DOHH2 (cell line): ENCODE data around the gene ATP2C1.

ENCODE experiments used
- H3F3A ChIP-seq: fragments of 200-600 bp; sonication (generic), shearing (Covaris generic); 2 replicates; pipeline ENCODE4 v1.6.0; 2016; ENCODE audit warnings: antibody characterized with exemption, mild to moderate bottlenecking; ENCODE audit not compliant: control insufficient read depth, insufficient read depth
- H3K27ac ChIP-seq: fragments of 200-600 bp; sonication (generic); 2 replicates; pipeline ENCODE4 v1.5.1; 2014; ENCODE audit warnings: low read depth, mild to moderate bottlenecking, low read length, moderate library complexity
- H3K27me3 ChIP-seq: fragments of 200-600 bp; sonication (generic); 2 replicates; pipeline ENCODE4 v1.6.1; 2014; ENCODE audit warnings: mild to moderate bottlenecking, low read length, mixed read lengths; ENCODE audit not compliant: control insufficient read depth
- H3K36me3 ChIP-seq: fragments of 200-600 bp; sonication (generic); 2 replicates; pipeline ENCODE4 v1.6.1; 2014; ENCODE audit warnings: mild to moderate bottlenecking, low read length, moderate library complexity, mixed read lengths; ENCODE audit not compliant: control insufficient read depth
- H3K4me1 ChIP-seq: fragments of 200-600 bp; sonication (generic); 2 replicates; pipeline ENCODE4 v1.6.1; 2014; ENCODE audit warnings: mild to moderate bottlenecking, low read length, mixed read lengths; ENCODE audit not compliant: control insufficient read depth
- H3K4me2 ChIP-seq: fragments of 200-600 bp; sonication (generic); 2 replicates; pipeline ENCODE4 v1.6.0; 2014; ENCODE audit warnings: mild to moderate bottlenecking, low read length, moderate library complexity
- H3K4me3 ChIP-seq: fragments of 200-600 bp; sonication (generic); 2 replicates; pipeline ENCODE4 v1.5.1; 2014; ENCODE audit warnings: mild to moderate bottlenecking, low read length, mixed read lengths
- H3K79me2 ChIP-seq: fragments of 200-600 bp; sonication (generic); 2 replicates; pipeline ENCODE4 v1.6.1; 2014; ENCODE audit warnings: mild to moderate bottlenecking, low read length, mixed read lengths; ENCODE audit not compliant: control insufficient read depth
- H3K9me2 ChIP-seq: fragments of 200-600 bp; sonication (generic); replicated peaks from 2 replicates; pipeline ENCODE4 v1.6.1; 2014; ENCODE audit warnings: mild to moderate bottlenecking, low read length, mixed read lengths; ENCODE audit not compliant: control insufficient read depth
- H3K9me3 ChIP-seq: fragments of 200-600 bp; sonication (generic); 2 replicates; pipeline ENCODE4 v1.6.1; 2014; ENCODE audit warnings: antibody characterized with exemption, low read length, mixed read lengths; ENCODE audit not compliant: control insufficient read depth, insufficient read depth
- H4K20me1 ChIP-seq: fragments of 200-600 bp; sonication (generic); 2 replicates; pipeline ENCODE4 v1.6.0; 2014; ENCODE audit warnings: low read depth, mild to moderate bottlenecking, antibody characterized with exemption, low read length, moderate library complexity; ENCODE audit not compliant: control insufficient read depth, insufficient read depth
- EZH2phosphoT487 ChIP-seq: fragments of 200-600 bp; sonication (generic); IDR thresholded peaks from 2 replicates; pipeline ENCODE4 v1.6.1; 2017; ENCODE audit warnings: borderline replicate concordance, mild to moderate bottlenecking, antibody characterized with exemption, low read length, moderate library complexity, mixed read lengths
- TF ChIP-seq, protein P1 (sequence below): fragments of 200-600 bp; sonication (generic); IDR thresholded peaks from one replicate; pipeline ENCODE4 v1.5.1; 2014; ENCODE audit warnings: antibody characterized with exemption, mild to moderate bottlenecking, low read depth, low read length; ENCODE audit not compliant: poor library complexity, severe bottlenecking

Gene ATP2C1

DNA sequence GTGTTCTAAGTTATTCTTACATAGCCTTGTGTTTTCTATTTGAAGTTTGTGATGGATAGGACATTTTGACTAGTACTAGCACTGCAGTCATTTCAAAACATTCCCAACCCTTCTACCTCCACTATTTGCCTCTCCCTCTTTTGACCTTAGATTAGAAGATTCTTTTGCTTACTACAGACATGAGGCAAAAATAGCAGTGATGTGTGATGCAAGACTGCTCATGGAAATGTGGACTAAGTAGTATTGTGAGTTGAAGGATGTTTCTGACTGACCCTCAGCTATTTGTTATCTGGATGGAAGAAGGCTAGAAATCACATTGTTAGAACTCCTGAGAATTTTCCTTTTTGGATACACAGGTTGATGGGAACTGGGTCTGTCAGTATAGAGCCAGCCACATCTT lies 45.9 kb downstream of the ATP2C1 start:
- no peak overlapping the region for H3K27ac ChIP-seq
- no peaks in the 10 kb centered on the region for H3F3A ChIP-seq
- H3K79me2 ChIP-seq, result no peaks in the 10 kb centered on the region
- no peaks in the 10 kb centered on the region for H3K9me2 ChIP-seq
- peaks cover 58% of the 10 kb centered on the region for H3K36me3 ChIP-seq
- no peaks in the 10 kb centered on the region for H3K4me1 ChIP-seq
- H3K4me3 ChIP-seq, result no peak overlapping the region
- H3K4me2 ChIP-seq, result no peak overlapping the region
- no peaks in the 10 kb centered on the region for H4K20me1 ChIP-seq
- no peaks in the 10 kb centered on the region for H3K9me3 ChIP-seq
- no peaks in the 10 kb centered on the region for H3K27me3 ChIP-seq
- no peak for TF ChIP-seq EZH2phosphoT487
- TF ChIP-seq, protein P1, sequence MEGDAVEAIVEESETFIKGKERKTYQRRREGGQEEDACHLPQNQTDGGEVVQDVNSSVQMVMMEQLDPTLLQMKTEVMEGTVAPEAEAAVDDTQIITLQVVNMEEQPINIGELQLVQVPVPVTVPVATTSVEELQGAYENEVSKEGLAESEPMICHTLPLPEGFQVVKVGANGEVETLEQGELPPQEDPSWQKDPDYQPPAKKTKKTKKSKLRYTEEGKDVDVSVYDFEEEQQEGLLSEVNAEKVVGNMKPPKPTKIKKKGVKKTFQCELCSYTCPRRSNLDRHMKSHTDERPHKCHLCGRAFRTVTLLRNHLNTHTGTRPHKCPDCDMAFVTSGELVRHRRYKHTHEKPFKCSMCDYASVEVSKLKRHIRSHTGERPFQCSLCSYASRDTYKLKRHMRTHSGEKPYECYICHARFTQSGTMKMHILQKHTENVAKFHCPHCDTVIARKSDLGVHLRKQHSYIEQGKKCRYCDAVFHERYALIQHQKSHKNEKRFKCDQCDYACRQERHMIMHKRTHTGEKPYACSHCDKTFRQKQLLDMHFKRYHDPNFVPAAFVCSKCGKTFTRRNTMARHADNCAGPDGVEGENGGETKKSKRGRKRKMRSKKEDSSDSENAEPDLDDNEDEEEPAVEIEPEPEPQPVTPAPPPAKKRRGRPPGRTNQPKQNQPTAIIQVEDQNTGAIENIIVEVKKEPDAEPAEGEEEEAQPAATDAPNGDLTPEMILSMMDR, result no peak

- TF ChIP-seq, protein P1, result no peak
- TF ChIP-seq EZH2phosphoT487, result no peak
- Histone ChIP-seq H3F3A (no peaks in the 10 kb centered on the region), H3K27me3 (no peaks in the 10 kb centered on the region), H3K9me2 (no peaks in the 10 kb centered on the region), H3K4me3 (no peak overlapping the region), H3K4me1 (no peaks in the 10 kb centered on the region), H3K9me3 (no peaks in the 10 kb centered on the region), H3K27ac (no peak overlapping the region), H3K4me2 (no peak overlapping the region), H3K36me3 (peaks cover 65% of the 10 kb centered on the region), H4K20me1 (no peaks in the 10 kb centered on the region), H3K79me2 (no peaks in the 10 kb centered on the region)
These were observed 47.9 kb downstream of the ATP2C1 start for GRCh38 chr3:130941793-130942192.

GRCh38 chr3:130946882-130947281 lies 53.0 kb downstream of the ATP2C1 start:
- no peaks in the 10 kb centered on the region for H3K27me3 ChIP-seq
- H3K36me3 ChIP-seq, result peaks cover 64% of the 10 kb centered on the region
- no peaks in the 10 kb centered on the region for H3F3A ChIP-seq
- no peak overlapping the region for H3K4me3 ChIP-seq
- no peak overlapping the region for H3K27ac ChIP-seq
- no peaks in the 10 kb centered on the region for H3K9me3 ChIP-seq
- no peak overlapping the region for H3K4me2 ChIP-seq
- H3K9me2 ChIP-seq, result no peaks in the 10 kb centered on the region
- no peaks in the 10 kb centered on the region for H3K79me2 ChIP-seq
- TF ChIP-seq EZH2phosphoT487, result no peak
- TF ChIP-seq, protein P1, result no peak
- no peaks in the 10 kb centered on the region for H3K4me1 ChIP-seq
- H4K20me1 ChIP-seq, result no peaks in the 10 kb centered on the region
